Fibroblast of the conjunctiva (primary cell): ENCODE measurements around the gene RASGRP1.

Experiments
- DNase-seq: peaks from one replicate; pipeline ENCODE4 v3.0.0-alpha.2; 2010; ENCODE audit warnings: low read depth

RASGRP1 gene

DNA sequence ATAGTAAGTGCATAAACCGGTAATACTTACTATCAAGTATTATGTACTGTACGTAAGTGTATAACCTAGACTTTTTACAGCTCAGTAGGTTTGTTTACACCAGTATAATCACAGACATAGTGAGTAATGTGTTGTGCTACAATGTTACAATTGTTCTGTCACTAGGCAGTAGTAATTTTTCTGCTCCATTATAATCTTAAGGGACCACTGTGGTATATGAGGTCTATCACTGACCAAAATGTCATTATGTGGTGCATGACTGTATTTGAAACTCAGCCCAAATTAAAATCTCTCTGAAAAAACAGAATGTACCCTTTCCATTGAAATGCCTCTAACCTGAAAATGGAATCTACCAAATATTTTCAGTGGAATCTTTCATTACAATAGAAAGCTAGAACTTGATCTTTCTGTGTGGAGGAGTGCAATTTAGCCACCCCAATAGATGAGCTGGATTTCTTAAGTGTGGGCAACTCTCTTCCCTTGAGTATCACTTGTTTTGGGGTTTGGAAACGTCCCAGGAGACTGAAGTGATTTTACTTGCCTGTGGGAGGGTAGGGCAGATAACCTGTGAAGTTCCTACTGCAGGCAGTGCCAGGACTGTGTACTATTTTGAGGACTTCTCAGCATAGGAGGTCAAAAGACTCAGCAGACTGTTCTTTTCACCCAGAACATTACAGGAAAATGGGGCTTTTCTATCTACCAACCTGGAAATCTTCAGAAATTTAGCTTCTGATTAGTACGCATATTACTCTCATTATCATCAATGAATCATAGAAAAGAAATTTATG lies 59.7 kb downstream of the RASGRP1 start:
- no peak for DNase-seq

DNA sequence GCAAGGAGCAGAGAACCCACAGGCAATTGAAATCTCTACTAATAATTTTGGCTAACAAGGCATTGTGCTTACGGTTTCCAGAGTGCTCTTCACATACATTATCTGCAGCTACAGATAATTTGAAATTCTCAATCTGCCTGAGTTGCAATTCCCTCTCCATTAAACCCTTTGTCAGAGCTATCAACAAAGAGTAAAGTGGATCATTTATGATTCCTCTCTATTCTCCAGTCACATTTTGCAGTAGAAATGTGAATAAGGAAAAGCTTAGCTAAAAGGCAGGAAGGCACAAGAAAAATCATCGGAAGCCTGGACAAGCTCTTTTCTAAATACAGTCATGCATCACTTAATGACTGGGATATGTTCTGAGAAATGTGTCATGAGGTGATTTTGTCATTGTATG lies 61.1 kb downstream of the RASGRP1 start:
- DNase-seq: no peak

DNA sequence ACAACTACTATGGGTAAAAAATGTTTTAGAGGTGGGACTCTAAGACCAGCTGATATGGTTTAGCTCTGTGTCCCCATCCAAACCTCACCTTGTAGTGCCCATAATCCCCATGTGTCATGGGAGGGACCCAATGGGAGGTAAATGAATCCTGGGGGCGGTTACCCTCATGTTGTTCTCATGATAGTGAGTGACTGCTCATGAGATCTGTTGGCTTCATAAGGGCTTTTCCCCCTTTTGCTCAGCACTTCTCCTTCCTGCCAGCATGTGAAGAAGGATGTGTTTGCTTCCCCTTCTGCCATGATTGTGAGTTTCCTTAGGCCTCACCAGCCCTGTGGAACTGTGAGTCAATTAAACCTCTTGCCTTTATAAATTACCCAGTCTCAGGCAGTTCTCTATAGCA lies 65.0 kb downstream of the RASGRP1 start:
- DNase-seq: no peak

DNA sequence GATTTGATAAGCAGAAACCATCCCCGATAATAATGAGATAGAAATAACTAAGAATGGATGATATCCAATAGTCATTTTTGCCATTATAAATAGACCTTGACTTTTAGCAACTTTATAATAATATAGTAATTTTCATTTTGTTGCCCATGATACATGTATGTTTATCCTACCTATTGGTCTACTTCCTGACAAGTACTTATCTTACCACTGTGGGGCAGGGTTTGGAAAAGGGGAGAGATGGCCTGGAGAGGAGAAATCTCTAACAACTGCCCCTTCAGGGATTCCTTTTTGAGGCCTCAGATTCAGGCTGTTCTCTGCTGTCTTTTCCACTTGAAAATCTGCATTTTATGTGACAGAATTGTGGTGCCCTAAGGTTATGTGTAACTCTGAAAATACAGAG lies 68.5 kb downstream of the RASGRP1 start:
- DNase-seq: no peak

DNA sequence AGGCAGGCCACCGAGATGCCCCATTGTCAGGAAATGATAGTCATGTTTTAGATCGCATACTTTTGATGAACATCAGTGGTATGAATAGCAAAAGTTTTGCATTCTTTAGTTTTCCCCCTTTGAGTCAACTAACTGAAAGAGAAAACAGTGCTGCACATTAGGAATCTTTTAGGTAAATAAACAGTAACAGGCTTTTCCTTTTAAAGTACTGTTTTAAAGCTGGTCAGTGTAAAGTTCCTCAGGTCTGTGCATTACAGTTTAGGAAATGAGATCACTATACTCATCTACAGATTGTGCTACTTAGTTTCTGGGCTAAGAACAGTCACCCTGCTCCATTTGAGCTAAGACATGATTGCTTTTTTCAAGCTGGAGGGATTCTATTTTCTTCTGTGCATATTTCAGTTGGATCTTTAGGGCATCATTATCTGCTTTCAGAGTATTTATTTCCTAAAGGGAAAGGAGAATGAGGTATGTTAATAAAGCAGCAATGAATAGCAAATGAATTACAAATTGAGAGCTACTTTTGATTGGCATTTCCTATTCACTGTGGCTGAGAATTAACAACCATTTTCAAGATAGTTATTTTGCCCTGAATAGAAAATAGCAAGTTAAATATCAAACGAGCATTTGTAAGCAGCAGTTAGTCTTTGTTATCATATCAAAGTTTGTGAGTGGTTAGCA lies 74.2 kb downstream of the RASGRP1 start:
- DNase-seq: no peak

DNA sequence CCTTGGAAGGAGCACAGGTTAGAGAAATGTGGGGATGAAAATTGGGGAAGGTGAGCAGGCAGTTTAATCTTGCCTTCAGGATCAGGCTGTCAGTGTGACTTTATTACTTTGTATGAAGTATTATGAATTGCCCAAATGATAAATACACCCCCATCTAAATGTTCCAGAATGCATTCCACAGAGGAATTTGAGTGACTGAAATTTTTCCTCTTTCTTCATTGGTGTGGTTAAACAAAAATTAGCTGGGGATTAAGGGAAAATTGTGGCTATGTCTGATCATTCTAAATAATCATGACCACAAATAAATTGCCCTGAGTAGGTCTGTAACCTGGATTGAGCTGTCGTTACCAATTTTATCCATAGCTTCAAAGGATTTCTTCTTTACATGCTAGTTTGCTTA lies 77.2 kb downstream of the RASGRP1 start:
- DNase-seq: no peak

DNA sequence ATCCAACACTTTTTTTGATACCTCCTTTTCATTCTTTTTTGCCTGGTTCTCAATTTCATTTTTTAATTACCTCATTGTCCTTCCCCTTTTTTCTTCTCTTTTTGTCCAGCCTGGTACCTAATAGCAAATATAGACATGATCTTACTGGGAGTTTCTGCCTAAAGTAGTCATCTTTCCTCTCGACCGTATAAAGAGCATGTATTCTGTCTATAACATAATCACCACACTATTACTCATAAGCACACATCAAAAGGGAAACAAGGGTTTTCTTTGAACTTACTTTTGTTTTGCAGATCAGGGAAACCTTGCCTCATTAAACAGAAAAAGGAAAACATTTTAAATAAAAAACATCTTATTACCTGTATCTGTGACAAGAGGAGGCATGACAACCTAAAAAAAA lies 77.7 kb downstream of the RASGRP1 start:
- no peak for DNase-seq

DNA sequence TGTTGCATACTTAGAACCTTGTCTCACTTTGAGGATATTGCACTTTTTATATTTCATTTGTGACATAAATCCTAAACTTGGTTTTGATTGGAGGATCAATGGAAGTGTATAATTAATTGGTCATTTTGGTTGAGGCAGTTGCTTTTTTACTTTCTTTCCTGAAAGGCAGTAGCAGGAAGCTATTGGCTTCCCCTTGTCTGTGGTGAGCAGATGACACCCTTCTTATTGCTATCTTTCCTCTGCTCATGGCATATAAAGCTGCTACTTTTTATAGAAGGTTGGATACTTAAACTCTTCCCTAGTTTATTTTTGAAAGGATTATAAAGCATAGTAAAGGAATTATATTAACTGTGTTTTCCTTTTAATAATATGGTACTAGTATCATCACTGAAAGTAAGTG lies 82.0 kb downstream of the RASGRP1 start:
- DNase-seq: no peak

DNA sequence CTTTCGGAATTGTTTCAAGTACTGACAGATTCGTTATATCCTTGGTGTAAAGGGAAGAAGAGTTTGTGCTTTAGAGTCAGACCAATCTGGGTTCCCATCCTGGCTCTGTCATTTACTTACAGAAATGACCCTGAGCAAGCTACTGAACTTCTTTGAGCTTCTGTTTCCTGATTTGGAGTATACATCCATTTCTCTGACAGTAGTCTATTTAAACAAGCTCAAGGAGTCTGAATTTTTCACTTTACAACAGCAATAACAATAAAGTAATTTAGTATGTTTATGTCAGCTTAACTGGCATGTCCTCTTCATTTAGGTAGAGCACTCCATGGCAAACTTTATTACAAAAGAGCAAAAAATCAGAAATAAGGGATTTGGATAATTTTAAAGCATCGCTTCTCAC lies 82.9 kb downstream of the RASGRP1 start:
- DNase-seq: no peak

DNA sequence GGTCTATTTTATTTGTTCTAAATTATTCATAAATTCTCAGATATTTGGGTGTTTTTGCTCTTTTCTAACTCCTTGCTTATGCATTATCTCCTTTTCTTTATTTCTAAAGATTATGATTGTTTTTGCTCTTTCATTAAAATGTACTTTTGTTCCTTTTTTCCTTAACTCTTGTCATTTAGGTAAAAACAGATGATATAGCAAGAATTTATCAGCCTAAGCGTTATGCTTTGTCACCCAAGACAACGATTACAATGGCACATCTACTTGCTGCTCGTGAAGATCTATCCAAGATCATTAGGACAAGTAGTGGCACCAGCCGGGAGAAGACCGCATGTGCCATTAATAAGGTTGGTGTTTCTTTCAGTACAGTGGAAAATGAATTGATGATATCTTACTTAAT lies 83.5 kb downstream of the RASGRP1 start:
- no peak for DNase-seq

DNA sequence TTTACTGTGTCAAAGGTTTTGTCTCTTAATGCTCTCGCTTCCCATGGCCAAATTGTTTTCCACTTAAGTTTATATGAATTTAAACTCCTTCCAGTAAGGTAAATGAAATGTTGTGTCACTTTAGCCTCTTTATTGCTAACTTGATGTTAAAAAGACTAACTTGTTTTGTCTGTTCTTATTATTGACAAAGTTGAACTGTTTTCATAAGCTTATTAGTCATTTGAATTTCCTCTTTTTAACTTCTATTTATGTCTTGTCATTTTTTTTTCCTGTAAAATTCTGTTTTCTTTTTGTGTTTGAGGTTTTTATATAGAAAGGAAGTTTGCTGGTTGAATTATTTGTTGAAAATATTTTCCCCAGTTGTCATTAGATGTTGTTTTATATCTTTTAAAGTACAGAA lies 84.9 kb downstream of the RASGRP1 start:
- no peak for DNase-seq

DNA sequence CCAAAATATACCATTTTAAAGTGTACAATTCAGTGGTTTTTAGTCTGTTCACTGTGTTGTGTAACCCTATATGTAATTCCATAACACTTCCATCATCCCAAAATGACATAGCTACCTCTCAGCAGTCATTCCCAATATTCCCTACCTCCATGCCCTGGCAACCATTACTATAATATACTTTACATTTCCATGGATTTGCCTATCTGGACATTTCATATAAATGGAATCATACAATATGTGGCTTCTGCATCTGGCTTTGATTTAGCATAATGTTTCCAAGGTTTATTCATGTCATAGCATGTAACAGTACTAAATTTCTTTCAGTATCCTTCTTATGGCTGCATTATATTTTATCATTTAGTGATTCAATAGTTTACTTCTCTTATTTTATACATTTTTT lies 85.3 kb downstream of the RASGRP1 start:
- DNase-seq: no peak

DNA sequence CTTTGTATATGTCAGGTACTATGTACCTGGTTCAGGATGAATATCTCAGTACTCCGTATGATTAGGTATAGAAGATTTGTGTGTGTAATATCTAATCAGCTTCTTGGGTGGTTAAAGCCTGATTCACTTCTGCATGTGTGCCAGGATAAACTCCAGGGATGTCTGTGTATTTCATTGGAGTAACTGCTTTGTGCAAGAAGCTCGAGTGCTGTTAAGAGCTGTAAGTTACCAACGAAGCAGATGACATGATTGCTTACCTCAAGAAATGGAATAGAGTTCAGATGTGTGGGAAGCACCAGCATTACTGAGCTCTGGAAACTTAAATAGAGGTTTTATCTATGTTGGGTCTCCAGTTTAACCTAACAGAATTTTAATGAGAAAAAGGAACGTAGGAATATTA lies 87.0 kb downstream of the RASGRP1 start:
- no peak for DNase-seq

DNA sequence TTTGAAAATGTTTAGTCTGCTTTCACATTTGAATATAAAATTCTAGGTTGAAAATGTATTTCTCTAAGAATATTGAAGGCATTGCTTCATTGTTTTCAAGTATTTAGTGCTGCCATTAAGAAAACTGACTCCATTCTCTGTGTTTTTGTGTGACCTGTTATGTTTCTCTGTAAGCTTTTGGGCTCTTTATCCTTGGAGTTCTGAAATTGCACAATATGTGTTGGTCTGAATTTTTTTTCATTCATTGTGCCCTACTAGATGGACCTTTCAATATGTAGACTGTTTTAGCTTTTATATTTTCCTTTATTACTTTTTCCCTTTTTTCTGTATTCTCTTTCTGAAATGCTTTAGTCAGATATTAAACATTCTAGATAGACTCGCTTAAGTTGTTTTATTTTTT lies 88.5 kb downstream of the RASGRP1 start:
- no peak for DNase-seq

DNA sequence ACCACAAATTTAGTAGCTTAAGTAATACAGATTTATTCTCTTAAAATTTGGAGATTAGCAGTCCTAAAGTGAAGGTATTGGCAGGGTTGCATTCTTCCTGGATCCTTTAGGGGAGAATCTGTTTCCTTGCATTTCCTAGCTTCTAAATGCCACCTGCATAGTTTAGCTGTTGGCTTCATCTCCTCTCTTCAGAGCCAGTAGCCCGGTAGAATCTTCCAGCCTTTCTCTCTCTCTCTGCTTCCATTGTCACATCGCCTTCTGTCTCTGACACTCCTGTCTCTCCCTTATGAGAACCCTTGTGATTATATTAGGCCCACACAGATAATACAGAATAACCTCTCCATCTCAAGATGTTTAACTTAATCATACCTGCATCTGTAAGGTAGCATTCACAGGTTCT lies 89.3 kb downstream of the RASGRP1 start:
- no peak for DNase-seq

DNA sequence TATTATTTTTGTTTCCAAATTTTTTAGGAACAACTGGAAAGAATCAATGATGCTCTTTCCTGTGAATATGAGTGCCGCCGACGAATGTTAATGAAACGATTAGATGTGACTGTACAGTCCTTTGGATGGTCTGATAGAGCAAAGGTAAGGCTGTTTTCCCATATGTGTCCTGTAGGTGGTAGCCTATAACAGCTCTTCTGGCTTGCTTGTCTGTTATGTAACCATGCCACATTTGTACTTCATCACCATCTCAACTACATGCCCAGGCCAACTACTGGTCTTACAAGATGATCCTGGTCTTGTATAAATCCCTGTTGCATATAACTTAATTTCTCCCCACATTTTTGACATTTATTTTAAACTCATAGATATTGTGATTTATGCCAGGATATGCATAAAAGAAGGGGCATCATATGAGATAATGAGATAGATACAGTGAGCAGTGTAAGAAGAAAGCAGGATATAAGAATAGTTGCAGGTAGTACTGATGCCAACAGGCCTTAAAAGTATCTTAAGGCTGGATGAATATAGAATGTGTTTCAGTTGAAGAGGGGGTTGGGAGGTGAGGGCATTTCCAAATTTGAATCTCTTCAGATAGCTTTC lies 90.4 kb downstream of the RASGRP1 start:
- DNase-seq: peak; percentile 51

DNA sequence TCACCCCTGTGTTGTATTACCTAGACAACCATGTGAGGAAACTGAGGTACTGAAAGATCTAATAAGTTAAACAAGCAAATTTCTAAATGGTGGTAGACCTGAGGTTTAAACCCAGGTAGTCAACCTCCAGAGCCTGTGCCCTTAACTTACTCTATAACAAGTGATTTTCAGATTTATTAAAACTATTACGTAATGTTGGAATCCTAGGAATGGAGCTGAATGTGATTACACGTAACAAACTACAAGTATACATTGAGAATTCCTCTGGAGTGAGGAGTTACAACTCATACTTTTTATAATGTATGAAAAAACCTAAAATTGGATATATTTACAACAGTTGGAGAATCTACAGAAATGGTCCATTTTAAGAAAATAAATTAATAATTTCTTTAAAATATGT lies 92.6 kb downstream of the RASGRP1 start:
- no peak for DNase-seq

DNA sequence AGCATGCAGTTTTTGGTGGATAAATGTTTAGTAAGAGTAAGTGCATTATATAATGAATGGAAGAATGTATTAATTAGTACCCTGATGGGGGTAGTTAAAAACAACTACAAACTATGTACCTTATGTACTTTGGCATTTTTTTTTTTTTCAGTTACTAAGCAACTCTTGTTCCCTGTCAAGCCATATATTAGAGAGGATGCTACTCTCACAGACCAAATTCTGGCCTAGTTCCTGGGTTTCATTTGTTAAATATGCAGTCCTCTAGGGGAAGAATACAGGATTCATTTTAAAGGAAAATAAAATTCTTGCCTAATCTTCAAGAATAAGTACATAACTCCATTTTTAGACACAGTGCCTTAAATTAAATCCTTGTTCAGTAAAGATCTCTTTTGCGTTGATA lies 93.8 kb downstream of the RASGRP1 start:
- DNase-seq: no peak

DNA sequence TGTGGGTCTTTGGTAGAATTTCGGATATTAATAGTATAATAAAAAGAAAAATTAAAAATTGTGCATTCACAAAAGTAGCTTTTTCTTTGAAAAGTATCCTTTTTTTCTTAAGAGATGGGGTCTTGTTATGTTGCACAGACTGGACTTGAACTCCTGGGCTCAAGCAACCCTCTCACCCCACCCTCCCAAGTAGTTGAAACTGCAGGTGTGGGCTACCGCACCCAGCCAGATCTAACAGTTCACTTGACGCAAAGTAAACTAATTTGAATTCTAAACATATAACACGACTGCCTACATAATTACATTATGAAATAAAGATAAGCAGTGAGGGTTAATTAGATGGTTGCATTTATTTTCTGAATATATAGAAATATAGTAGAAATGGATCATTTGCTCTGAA lies 99.9 kb downstream of the RASGRP1 start:
- DNase-seq: no peak

DNA sequence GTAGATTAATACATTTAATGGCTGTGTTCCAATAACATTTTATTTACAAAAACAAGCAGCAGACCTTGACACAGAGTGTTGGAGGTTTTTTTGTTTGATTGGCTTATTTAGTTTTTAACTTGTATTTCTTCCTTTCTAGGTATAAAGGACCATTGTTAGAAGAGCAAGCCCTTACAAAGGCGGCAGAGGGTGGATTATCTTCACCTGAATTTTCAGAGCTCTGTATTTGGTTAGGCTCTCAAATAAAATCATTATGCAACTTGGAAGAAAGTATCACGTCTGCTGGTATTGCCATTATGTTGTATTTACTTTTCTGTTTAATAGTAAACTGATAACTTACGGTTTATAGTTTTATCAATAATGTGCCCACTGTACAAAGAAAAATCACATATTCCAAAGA lies 100.7 kb downstream of the RASGRP1 start:
- no peak for DNase-seq

DNA sequence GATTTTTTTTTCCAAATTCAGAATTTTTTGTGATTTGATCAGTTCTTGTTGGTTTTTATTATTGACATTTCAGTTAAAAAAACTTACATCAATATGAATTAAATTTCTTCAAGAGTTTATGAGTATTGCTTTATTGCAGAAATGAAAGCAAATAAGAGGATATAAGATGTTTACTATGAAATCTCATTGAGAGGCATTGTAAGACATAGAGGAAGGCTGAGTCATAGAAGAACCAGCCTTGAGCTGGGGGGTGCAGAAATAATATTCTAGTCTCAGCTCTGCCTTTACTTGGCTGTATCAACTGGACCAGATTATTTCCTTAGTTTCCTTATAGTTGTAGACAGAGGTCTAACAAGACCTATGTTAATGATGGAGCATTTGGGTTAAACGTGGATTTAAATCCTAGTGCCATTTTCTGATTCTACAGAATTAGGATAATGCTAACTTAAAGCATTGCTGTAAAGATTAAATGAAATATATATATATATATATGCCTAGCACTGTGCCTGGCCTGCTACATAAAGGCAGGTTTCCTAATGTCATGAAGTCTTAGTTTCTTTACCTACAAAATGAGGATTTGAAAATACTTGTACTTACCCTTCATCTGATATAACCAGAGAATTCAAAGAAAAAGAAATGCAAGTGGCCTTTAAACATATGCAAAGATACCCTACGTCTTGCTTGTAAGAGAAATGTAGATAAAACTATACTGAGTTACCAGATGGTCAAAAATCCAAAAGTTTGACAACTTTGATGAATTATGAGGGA lies 103.4 kb downstream of the RASGRP1 start:
- no peak for DNase-seq

DNA sequence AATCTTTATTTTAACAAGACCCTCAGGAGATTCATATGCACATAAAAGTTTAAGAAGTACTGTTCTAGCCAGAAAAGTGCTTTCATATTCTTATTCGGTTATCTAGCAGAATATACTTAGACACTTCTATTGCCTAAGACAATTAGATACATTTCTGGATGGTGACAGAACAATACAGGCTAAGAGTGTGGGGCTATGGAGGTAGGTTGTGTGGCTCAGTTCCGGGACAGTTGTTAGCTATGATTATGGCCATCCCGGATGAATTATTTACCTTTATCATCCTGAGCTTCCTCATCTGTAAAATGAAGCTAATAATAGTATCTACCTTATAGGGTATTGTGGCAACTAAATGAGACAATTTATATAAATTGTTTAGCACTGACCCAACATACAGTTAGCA lies 104.1 kb downstream of the RASGRP1 start:
- no peak for DNase-seq

DNA sequence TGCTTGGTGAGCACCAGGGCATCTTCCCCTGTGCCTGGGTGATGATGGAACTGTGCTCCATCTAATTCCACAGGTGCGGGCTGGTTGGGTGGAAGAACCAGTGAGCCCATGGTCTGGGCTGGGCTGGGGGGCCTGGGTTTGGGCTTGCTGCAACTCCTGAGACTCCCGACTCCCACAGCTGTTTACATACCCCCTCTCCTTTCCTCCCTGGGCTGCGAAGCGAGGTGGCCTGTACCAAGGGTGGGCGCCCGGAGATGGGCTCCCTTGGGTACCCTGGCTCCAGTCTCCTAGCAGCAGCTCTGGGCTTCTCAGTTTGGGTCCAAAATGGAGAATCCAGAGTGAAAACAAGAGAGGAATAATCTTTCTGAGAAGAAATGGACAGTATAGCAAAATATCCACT lies 105.1 kb downstream of the RASGRP1 start:
- no peak for DNase-seq
